Measurements from ENCODE around the gene SLC28A2.

Gene SLC28A2

GRCh38 chr15:45326741-45327140 lies 74.7 kb downstream of the SLC28A2 start:
- DNase-seq = no peak

All from NCI-H510A (cell line).